GM10266 (cell line): ENCODE measurements around the gene RNF11.

Experiments
- DNase-seq: peaks from one replicate; pipeline ENCODE4 v3.0.0; 2012; ENCODE audit errors: extremely low spot score
- TF ChIP-seq, protein P1 (sequence below): IDR thresholded peaks from 2 replicates; pipeline ENCODE4 v1.5.1; 2012; ENCODE audit warnings: mild to moderate bottlenecking, low read depth; ENCODE audit not compliant: control insufficient read depth, insufficient read depth; ENCODE audit errors: missing control alignments

Gene RNF11

DNA sequence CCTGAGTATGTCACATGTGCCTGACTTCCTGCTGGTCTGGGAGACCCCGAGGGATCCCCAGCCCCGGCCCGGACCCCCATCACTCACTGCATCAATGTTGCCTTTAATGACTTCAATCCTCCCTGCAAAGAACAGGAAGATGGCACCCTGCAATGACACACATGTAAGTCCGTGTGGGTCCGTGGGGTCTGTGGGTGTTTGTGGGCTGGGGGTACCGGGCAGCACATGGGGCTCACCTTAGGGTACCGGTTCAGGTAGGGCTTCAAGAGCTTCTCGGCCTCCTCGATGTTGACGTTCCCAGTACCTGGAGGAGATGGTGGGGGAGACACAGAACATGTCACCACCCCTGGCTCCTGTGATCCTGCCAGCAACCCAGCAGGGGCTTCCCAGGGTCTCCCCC is 66.2 kb downstream of the RNF11 start:
- DNase-seq, result no peak

GRCh38 chr1:51302746-51303145 is 66.7 kb downstream of the RNF11 start:
- DNase-seq, result no peak
- TF ChIP-seq, protein P1, sequence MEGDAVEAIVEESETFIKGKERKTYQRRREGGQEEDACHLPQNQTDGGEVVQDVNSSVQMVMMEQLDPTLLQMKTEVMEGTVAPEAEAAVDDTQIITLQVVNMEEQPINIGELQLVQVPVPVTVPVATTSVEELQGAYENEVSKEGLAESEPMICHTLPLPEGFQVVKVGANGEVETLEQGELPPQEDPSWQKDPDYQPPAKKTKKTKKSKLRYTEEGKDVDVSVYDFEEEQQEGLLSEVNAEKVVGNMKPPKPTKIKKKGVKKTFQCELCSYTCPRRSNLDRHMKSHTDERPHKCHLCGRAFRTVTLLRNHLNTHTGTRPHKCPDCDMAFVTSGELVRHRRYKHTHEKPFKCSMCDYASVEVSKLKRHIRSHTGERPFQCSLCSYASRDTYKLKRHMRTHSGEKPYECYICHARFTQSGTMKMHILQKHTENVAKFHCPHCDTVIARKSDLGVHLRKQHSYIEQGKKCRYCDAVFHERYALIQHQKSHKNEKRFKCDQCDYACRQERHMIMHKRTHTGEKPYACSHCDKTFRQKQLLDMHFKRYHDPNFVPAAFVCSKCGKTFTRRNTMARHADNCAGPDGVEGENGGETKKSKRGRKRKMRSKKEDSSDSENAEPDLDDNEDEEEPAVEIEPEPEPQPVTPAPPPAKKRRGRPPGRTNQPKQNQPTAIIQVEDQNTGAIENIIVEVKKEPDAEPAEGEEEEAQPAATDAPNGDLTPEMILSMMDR, result no peak

More for the DNA sequence above, 66.2 kb downstream of the RNF11 start:
- TF ChIP-seq, protein P1, result no peak

DNA sequence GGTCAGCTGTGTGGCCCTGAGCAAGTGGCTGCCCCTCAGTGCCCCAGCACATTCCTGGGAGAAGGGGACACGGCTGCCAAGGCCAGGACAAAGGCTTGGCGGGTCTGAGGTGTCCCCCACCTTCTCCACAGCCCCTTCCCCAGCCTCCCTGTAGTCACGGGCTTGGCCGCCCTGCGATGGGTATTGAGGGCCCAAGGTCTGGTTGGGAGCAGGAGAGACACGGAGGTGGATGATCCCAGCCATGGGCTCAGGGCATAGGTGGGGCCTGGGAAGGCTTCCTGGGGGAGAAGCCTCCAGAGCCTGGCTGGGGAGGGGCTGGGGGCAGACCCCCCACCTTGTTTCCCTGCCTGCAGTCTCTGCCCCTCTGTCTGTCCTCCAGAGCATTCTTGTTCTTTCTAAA is 67.2 kb downstream of the RNF11 start:
- TF ChIP-seq, protein P1, result no peak

GRCh38 chr1:51303751-51304251 is 67.7 kb downstream of the RNF11 start:
- TF ChIP-seq, protein P1, result no peak
- peak; percentile 45 for DNase-seq

More for the DNA sequence above, 67.2 kb downstream of the RNF11 start:
- DNase-seq, result no peak

DNA sequence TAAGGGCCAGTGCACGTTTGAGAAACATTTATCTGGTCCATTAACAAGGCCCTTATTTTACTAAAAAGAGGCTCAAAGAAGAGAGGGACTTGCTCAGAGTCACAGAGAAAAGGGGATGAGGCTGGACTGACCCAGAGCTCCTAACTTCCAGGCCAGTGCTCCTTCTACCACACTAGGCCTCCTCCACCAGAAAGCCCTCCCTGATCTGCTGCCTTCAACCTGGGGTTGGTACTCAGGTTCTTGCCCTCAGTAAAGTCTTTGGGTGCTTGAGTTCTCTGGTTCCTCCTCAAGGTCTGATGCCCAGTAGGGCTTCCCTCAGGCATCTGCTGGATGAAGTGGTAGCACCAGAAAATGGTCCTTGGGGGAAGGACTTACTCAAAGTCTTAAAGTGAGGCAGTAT is 68.3 kb downstream of the RNF11 start:
- TF ChIP-seq, protein P1, result no peak
- no peak for DNase-seq

- TF ChIP-seq, protein P1, result no peak
- DNase-seq, result no peak
Observed at GRCh38 chr1:51305371-51305823, 69.3 kb downstream of the RNF11 start.

GRCh38 chr1:51306950-51307349 is 70.9 kb downstream of the RNF11 start:
- no peak for DNase-seq
- TF ChIP-seq, protein P1, result no peak
